Measurements from ENCODE around the gene LRRFIP2. TPM values are rescaled to one million over a fixed set of nuclear protein-coding genes. Genes with fewer than 3 reads are reported as not detected.

The LRRFIP2 gene
- total and polyA plus RNA-seq, 2 of the 4 experiments (the other 2 are of a cell fraction), result 20.6 to 31.0 TPM

GRCh38 chr3:37030588-37030987, 143.8 kb downstream of the LRRFIP2 start:
- Histone ChIP-seq H2BK120ac (ENCODE audit: low read depth, low read length) (no peak overlapping the region), H3K27ac (ENCODE audit: insufficient read depth, low read length) (no peak overlapping the region), H3K4me1 (ENCODE audit: control insufficient read depth, insufficient read depth, low read length) (peaks cover 4% of the 10 kb centered on the region), H3K9me1 (ENCODE audit: insufficient read depth, low read length) (peaks cover 3% of the 10 kb centered on the region; the same call in 1 of the 2 replicates), H3K9ac (ENCODE audit: low read depth, low read length) (no peak overlapping the region), H4K20me1 (ENCODE audit: insufficient read depth, low read length) (no peaks in the 10 kb centered on the region), H3K27me3 (ENCODE audit: control insufficient read depth, insufficient read depth, low read length) (no peaks in the 10 kb centered on the region), H3K4me3 (ENCODE audit: insufficient read depth, low read depth, low read length) (no peak overlapping the region), H4K8ac (ENCODE audit: low read depth in 2 of 2, low read length in 2 of 2) (no peak overlapping the region), H2BK15ac (ENCODE audit: low read depth, low read length) (no peak overlapping the region), H3K4ac (ENCODE audit: low read depth, low read length) (no peak overlapping the region), H4K5ac (ENCODE audit: low read depth, low read length) (no peak overlapping the region), H4K91ac (ENCODE audit: insufficient read depth, low read depth, low read length) (no peak overlapping the region), H2AK5ac (ENCODE audit: low read depth, low read length) (no peak overlapping the region), H3K4me2 (ENCODE audit: low read depth, low read length) (no peak overlapping the region), H3K56ac (ENCODE audit: extremely low read depth, insufficient read depth, low read length) (no peak overlapping the region), H2BK20ac (ENCODE audit: low read depth, low read length) (no peak overlapping the region), H3K14ac (replicated peaks; ENCODE audit: low read depth, low read length) (no peak overlapping the region), H3K18ac (ENCODE audit: low read depth, low read length) (no peak overlapping the region), H2AFZ (replicated peaks; ENCODE audit: low read length, poor library complexity) (no peak overlapping the region), H3K36me3 (ENCODE audit: control insufficient read depth, insufficient read depth, low read length) (peaks cover 31% of the 10 kb centered on the region), H3K79me1 (ENCODE audit: low read depth in 1 of 2, low read length in 2 of 2) (peaks cover 9 to 22% of the 10 kb centered on the region in 2 experiments; a peak in 2 of 4 replicates), H2BK5ac (ENCODE audit: low read depth, low read length, poor library complexity, severe bottlenecking) (no peak overlapping the region), H3K23ac (ENCODE audit: low read depth, low read length) (no peak overlapping the region), H3K9me3 (ENCODE audit: control insufficient read depth, insufficient read depth, low read length) (peaks cover under 1% of the 10 kb centered on the region), H2AK9ac (replicated peaks; ENCODE audit: low read depth, low read length, poor library complexity) (no peak overlapping the region)
- TF ChIP-seq RAD21 (IDR thresholded peaks at IDR 0.05; ENCODE audit: low read length), result no peak
- TF ChIP-seq, protein P1, sequence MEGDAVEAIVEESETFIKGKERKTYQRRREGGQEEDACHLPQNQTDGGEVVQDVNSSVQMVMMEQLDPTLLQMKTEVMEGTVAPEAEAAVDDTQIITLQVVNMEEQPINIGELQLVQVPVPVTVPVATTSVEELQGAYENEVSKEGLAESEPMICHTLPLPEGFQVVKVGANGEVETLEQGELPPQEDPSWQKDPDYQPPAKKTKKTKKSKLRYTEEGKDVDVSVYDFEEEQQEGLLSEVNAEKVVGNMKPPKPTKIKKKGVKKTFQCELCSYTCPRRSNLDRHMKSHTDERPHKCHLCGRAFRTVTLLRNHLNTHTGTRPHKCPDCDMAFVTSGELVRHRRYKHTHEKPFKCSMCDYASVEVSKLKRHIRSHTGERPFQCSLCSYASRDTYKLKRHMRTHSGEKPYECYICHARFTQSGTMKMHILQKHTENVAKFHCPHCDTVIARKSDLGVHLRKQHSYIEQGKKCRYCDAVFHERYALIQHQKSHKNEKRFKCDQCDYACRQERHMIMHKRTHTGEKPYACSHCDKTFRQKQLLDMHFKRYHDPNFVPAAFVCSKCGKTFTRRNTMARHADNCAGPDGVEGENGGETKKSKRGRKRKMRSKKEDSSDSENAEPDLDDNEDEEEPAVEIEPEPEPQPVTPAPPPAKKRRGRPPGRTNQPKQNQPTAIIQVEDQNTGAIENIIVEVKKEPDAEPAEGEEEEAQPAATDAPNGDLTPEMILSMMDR (conservative IDR thresholded peaks at IDR 0.05; ENCODE audit: low read depth, low read length), result no peak
- no peak for TF ChIP-seq NFE2L2 (IDR thresholded peaks at IDR 0.05; ENCODE audit: low read depth, low read length)
- TF ChIP-seq BHLHE40 (IDR thresholded peaks at IDR 0.05; ENCODE audit: low read depth, low read length), result no peak
- TF ChIP-seq SMC3 (IDR thresholded peaks at IDR 0.05; ENCODE audit: low read depth, low read length), result no peak
- no peak for TF ChIP-seq CHD1 (IDR thresholded peaks at IDR 0.05; ENCODE audit: low read depth, low read length)
- TF ChIP-seq CEBPB (IDR thresholded peaks at IDR 0.05; ENCODE audit: low read depth, low read length), result no peak
- intact Hi-C loops (cut with micrococcal nuclease), result no loop called here
- no CpG with 5 or more reads among the region's 3 CpGs for WGBS, 2 experiments (ENCODE audit: extremely low coverage in 2 of 2, insufficient read length in 1 of 2)
- no peak for DNase-seq
- ChIA-PET POLR2A (ENCODE audit: unreplicated experiment) (no interaction called here), CTCF (interaction anchor here (0.6 kb wide), 1 partner anchor 81 kb away, joined by 3 read pairs; no protein-coding TSS in a partner anchor)
- ATAC-seq (ENCODE audit: low read depth), result no peak
- in situ Hi-C loops (cut with MboI; ENCODE audit: low sequenced_read_pairs), result no loop called here
- dilution Hi-C loops (cut with HindIII; ENCODE audit: low sequenced_read_pairs, unreplicated experiment), result no loop called here
- no TSS peak for BruUV-seq (replicated peaks)

Measured in IMR-90 (cell line).